Mucosa of gallbladder (tissue), 1 donor: ENCODE measurements around the gene TRIP13. TPM values are rescaled to one million over a fixed set of nuclear protein-coding genes. Genes with fewer than 3 reads are reported as not detected.

ENCODE experiments used
- DNase-seq: peaks from one replicate; pipeline ENCODE4 v3.0.0-alpha.2; 2020; ENCODE audit warnings: low spot score
- total RNA-seq: library from RNA; stranded (reverse); gene quantifications from one replicate; pipeline ENCODE4 v1.2.1, GENCODE V29; 2021
- donor health status: DM: no; HTN: no; CAD: no.

The TRIP13 gene
- total RNA-seq, 1 donor from 2014 or later: 0.92 TPM

DNA sequence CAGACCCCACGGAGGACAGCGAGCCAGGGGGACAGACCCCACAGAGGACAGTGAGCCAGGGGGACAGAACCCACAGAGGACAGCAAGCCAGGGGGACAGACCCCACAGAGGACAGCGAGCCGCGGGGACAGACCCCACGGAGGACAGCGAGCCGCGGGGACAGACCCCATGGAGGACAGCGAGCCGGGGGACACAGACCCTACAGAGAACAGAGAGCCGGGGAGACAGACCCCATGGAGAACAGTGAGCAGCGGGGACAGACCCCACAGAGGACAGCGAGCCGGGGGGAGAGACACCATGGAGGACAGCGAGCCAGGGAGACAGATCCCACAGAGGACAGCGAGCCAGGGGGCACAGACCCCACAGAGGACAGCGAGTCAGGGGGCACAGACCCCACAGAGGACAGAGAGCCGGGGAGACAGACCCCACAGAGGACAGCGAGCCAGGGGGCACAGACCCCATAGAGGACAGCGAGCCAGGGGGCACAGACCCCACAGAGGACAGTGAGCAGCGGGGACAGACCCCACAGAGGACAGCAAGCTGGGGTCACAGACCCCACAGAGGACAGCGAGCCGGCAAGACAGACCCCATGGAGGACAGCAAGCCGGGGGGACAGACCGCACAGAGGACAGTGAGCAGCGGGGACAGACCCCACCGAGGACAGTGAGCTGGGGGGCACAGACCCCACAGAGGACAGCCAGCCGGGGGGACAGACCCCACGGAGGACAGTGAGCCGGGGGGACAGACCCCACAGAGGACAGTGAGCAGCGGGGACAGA lies 37.5 kb upstream of the TRIP13 start:
- DNase-seq: no peak

DNA sequence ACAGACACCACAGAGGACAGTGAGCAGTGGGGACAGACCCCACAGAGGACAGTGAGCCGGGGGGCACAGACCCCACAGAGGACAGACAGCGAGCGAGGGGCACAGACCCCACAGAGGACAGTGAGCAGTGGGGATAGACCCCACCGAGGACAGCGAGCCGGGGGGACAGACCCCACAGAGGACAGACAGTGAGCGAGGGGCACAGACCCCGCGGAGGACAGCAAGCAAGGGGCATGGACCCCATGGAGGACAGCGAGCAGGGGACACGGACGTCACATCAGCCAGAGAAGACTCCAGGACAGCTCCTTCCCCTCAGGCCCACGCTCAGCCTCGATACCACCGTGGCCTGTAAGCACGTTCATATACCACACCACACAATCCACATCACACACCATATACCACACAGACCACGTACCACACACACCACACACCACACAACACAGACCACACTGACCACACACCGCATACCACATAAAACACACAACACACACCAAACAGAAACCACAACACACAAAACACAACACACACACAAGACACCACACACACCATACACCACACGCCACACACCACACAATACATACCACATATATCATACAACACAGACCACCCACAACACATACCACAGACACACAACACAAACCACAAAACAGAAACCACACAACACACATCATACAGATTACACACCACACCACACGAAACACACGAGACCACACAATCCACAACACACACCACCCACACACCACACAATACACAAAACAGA lies 36.7 kb upstream of the TRIP13 start:
- no peak for DNase-seq

DNA sequence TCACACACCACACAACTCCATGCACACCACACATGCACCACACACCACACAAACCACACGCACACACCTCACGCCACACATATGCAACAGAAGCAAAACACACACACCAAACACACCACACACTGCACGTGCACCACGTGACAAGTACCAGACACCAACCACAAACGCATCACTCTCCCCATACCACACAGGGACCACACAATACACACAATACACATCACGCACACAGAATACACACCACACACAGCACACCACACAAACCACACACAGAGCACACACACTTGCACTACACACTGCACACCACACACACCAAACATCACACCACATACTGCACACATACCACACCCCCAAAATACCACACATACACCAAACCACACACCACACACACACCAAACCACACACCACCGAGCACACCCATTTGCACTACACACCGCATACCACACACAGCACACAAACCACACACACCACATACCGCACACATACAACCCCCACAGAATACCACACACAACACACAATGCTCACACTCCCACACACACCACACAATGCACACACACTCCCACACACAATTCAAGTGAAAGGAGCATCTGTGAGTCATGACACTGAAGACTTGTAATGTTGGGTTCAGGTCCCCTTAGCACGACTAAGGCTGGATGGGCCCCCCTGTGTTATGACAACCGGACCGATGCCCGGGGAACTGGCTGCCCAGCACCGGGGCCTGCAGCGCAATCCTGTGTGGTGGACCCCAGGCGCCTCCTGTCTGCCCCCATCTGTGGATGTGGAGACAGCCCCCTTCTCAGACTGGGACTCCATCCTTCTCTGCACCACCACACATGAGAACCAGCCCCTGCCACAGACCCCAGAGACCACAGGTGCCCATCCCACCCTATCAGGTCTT lies 35.9 kb upstream of the TRIP13 start:
- DNase-seq: no peak

DNA sequence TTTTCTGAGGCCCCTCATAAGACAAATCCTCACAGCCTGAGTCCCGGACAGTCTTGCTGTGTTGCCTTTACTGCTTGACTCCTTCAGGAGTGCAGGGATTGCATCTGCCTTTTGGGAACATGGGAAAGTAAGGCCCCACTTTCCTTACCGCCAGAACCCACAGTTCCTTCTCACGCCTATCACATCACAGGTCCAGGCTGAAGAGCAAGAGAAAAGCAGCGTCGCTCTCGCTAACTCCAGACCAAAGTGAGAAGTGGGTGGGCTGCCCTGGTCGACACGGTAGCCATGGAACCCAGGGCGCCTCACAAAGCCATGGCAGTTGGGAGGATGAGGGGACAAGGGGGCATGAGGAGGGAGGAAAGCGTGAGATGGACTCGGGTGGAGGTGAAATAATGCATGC lies 34.0 kb upstream of the TRIP13 start:
- no peak for DNase-seq

DNA sequence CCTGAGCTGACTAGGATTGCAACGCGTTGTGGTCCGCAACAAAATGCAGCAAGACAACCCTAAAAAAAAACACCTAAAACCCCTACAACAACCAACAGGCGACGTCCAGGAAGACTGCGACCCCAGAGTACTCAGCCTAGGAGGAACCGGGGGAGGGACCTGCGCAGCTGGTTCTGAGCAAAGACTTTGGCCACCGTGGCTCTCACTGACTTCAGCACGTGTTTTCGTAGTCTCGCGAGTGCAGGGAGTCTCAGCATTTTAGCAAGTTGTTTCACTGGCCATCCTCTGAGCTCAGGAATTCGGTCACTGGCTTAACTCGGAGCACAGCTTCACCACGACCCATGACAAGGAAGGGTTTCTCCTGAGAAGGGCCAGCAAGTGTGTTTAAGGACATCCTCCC lies 33.3 kb upstream of the TRIP13 start:
- DNase-seq: no peak

DNA sequence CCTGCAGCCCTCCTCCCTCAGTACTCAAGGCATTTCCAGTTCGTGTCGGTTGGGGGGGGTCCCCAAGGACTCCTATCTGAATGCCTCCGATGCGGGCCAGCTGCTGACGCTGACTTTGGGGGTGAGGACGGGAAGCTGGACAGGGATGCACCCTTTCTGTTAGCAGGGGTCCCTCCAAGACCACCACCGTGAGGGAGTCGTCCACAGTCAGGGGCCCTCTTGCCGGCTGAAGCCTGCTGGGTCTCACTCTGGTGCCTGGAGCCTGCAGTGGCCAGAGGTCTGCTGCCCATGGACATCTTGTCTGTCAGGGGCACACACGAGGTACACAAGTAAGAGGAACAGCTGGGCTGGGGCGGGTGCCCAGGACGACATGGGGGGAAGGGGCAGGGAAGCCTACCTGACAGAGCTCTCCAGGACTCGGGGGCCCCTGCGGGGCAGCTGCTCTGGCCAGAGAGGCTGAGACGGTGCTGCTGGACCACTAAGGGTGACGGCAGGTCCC lies 32.8 kb upstream of the TRIP13 start:
- DNase-seq: no peak

DNA sequence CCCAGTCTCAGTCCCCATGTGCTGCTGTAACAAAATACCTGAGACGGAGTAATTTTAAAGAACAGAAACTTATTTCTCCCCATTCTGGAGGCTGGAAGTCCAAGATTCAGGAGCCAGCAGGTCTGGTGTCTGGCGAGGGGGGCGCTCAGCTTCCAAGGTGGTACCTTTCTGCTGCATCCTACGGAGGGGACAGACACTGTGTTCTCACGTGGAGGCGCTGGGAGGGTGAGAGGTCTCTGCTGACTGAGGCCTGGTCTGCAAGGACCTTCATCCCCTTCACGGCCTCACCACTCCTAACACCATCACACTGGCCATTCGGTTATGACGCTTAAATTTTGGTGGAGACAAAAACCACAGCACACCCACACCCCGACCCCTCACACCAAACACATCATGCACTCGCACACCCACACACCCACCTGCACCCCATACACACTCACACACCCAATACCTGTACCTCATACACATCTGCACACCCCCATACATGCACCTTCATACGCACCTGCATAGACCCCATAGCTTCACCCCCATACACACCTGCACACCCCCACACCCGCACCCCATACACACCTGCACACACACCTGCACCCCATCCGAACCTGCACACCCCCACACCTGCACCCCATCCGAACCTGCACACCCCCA lies 32.1 kb upstream of the TRIP13 start:
- no peak for DNase-seq

DNA sequence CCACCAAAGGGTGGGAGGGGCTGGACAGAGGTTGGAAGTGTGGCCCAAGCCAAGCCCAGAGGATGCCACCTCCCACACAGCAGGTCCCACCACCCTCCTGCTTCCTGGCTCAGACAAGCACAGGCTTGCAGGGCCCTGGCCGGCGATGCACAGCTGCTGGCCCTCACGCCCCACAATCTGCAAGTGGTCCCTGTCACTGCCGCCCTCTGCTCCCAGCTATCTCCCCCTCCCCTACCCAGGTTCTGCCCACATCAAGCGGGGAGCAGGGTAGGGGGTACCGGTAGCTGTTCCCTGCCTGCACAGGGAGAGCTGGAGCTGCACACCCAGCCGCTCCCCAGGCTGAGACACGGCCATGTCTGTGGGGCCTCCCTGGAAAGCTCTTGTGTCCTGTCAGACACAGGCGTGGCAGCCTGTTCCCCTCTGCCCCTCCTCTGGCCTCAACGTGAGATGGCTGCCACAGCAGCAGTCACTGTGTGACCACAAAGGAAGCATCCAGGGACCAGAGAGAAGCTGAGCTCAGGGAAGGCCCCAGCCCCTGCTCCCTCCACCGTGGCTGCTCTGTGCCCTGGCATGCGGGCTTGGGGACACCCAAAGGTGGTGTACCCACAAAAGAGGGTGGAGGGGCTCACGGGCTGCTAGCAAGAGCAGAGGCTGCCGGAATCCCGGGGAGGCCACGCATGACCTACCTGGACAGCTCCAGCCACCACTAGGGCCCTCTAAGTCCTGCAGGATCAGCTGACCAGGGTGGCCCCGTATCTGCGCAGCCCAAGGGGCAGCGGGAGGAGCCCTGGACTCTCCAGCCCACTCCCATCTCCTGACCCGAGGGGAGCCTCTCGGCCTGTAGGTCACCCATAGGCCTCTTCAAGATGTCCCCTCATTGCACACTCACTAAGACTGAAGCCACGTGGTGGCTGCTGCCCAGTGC lies 31.0 kb upstream of the TRIP13 start:
- no peak for DNase-seq

DNA sequence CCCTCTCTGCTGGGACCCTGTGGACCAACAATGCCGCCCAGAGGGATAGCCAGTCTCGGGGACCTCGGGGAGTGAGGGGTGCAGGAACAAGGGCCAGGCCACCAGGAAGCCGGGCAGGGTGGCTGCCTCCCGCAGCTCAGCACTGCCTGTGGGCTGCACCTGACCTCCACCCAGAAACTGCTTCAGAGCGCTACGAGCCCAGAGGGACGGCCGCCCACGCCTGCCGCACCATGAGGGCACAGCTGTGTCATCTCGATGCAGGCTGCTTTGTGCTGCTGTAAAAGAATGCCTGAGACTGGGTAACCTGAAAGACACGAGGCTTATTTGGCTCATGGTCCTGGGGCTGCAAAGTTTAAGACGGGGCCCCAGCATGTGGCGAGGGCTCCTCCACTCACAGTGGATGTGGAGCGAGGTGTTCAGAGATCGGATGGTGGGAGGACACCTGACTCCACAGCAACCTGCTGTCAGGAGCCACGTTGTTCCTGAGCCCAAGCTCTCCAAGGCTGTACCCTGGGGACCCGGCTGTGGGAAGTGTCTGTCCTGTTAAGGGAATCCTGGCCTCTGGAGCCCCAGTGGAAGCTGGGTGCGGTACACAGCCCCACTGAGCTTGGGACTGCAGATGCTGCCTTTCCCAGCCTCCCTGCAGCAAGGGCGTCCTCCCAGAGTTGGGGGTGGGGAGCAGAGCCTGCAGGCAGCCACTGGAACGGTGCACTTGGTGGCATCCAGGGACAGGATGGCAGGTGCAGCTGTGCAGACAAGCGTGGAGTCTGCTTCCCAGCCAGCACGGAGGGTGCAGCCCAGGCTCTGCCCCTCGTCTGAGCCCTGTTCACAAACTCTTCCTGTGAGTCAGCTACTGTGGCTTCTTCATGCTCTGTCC lies 30.1 kb upstream of the TRIP13 start:
- DNase-seq: no peak

DNA sequence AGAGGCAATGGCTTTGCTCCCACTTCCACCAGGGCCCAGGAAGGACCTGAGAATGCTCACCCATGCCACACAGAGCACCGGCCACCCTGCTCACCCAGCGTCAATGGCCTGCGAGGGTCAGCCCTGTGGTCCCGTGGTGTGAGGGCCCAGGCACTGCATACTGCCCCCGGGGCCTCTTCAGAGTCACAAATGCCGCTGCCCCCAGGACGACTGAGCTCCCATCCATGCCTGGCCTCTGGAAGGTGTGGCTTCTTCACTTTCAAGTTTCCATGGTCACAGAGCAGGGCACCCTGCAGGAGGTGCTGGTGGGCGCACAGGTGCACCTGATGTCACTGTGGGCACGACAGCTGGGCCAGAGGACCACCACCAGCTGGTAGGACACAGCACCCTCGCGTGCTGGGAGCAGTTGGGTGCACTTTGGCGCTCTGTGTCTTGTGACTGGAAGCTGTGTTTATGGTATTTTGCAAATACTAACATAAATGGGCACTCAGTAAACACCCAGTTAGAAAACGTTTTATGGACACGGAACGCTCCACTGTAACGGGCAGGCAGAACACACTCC lies 29.4 kb upstream of the TRIP13 start:
- DNase-seq: no peak

DNA sequence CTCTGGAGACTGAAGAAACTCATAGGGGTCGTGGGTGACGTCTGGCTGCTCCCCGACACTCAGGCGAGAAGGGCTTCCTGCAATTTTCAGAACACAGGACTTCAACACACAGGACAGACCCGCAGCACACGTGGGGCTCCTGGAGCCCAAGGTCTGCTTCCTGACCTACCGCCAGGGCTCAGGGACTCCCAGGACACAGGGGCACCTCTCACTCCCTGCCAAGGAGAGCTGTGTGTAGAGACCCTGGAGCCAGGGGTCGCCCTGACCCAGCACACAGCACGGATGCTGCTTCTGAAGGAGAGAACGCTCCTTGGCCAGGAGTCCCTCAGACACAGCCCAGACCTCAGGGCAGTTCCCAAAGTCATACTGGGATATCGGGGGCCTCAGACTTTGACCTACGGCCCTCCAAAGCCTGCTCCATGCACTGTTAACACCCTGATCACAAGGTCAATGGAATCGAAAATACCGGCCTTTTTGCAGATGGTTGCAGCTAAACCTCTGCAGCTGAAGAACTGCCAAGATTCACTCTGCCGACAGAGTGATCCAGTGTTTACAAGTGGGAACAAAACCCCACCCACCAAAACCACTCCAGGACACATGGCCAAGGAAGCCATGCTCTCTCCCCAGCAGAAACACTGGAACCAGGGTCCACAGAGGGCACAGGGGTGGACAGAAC lies 28.1 kb upstream of the TRIP13 start:
- DNase-seq: no peak

DNA sequence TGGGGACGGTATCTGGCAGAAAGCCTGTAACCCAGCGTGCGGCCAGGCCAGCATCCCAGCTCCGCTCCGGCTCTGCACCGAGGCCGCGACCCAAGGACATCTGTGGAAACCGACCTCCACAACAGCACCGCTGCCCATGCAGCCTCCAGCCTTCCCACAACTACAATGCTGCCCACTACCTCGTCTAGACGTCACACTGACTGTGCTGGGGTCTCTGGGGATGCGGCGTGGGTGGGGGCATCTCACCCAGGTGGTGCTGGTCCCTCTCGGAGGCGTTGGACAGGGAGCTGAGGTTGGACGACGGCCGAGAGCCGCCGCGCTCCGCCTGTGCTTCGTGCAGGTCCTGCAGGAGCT lies 27.5 kb upstream of the TRIP13 start:
- DNase-seq: no peak

DNA sequence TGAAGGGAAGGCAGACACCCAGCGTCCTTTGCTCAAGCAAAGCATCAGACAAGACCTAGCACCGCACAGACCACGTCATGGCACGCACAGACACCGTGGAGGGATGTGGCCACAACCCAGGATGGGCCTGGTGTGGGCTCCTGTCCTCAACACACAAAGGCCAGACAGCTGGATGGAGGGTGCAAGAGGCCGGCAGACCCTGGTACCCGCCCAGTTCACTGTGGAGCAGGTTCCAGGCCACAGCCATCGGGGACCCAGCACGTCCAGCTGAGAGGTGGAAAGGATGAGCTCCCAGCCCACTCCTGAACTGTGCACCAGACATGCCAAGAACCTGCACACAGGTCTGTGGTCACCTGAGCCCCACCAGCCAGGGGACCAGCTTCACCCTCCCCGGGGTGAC lies 26.9 kb upstream of the TRIP13 start:
- no peak for DNase-seq

DNA sequence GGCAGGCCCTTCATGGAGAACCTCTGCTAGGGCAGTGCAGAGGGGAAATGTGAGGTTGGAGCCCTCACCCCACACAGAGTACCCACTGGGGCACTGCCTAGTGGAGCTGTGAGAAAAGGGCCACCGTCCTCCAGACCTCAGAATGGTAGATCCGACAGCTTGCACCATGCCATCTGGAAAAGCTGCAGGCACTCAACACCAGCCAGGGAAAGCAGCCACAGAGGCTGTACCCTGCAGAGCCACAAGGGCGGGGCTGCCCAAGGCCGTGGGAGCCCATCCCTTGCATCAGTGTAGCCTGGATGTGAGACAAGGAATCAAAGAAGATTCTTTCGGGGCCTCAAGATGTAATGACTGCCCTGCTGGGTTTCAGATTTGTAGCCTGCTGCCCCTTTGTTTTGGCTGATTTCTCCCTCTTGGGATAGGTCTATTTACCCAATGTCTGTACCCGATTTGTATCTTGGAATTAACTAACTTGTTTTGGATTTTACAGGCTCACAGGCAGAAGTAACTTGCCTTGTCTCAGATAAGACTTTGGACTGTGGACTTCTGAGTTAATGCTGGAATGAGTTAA lies 25.3 kb upstream of the TRIP13 start:
- no peak for DNase-seq

DNA sequence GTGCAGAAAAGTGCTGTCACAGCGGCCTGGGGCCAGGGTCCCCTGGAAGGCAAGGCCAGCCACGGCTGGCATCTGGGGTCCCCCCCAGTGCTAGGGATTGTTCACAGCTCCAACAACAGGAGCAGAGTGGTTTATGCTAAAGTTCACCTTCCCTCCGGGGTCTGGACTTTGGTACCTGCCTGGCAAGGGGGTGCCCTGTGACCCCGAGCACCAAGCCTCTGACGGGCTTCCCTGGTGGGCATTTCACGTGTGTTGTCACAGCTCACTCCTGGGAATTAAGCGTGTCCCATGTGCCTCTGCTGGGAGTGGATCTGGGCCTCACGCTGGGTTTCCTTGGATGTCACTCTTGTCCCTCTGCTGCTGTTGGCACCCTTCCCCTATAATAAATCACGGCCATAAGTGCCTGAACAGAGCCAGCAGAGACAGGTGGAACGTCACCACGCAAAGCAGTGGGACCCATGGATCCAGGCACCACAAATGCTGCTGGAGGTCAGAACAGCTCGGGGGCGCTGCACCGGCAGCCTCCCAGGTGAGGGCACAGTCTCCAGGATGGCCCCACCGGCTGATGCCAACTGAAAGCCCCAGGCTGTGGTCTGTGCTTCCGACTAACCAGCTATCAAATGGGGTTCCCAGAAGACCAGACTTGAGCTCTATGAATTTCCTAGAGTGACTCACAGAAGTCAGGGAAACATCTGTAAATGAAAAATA lies 24.1 kb upstream of the TRIP13 start:
- DNase-seq: no peak

DNA sequence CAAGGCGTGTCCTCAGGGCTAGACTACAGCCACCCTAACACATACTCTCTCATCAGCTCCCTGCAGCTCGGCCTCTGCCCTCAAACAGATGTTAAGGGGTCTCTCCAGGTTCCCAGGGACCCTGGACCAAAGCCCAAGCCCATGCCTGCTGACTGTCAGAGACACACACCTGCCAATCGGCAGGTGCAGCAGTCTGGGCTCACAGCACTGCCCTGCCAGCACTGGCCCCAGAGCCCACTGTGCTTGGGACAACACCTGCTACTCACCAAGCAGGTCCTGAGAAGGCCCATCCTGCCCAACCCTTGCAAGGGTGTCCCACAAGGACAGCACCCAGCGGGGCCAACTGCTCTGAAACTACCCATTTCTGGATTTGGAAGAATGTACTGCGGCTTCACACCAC lies 21.7 kb upstream of the TRIP13 start:
- DNase-seq: no peak

DNA sequence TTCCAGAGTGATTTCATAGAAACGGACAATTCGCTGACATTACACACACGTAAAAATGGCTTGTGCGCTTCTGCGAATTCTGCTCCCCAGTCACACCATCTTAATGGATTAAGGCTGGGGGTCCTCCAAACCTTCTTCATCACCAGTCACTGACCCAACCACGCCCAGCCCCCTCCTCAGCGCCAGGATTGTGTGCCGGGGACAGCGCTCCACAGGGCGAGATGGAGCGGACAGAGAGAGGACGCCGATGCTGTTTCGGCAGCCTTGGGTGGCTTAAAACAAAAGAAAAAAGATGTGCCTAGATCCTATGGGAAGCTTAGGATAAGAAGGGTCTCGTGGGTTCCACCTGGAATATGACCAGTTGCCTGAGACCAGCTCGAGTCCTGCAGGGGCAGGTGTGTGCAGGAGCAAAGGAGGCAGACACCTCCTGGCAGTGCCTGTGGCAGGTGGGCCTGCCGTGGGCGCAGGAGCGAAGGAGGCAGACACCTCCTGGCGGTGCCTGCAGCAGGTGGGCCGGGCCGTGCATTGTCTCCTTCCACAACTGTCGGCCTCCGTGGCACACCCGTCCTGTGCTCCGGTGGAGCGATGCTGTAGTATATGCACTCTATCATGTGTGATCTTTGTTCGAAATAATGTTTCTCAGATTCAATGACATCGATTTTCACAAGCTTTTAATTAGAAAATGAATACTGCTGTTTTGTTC lies 20.9 kb upstream of the TRIP13 start:
- no peak for DNase-seq
